Measurements from ENCODE around the gene HOXA7.

- TF ChIP-seq POLR2A (IDR thresholded peaks at IDR 0.05) = no peak
- TF ChIP-seq CTCF (IDR thresholded peaks at IDR 0.05) = no peak
These were observed 29.7 kb downstream of the HOXA7 start for GRCh38 chr7:27126596-27127327.

Data from Peyer's patch (tissue), 4 donors.